Measurements from ENCODE around the gene LYVE1.

LYVE1 gene

GRCh38 chr11:10551845-10552352 is 16.6 kb downstream of the LYVE1 start:
- no peak for DNase-seq

DNA sequence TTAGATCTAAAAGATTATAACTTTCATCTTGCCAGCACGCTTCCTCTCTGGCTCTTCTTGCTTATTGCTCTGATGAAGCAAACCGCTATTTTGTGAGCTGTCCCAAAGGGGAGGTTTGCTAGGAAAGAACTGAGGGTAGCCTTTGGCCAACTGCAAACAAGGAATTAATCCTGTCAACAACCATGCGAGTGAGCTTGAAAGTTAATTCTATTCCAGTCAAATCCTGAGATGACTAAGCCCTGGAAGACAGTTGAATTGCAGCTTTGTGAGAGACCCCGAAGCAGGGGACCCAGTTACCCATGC is 17.2 kb downstream of the LYVE1 start:
- DNase-seq = peak; percentile 57

- peak; percentile 42 for DNase-seq
These were observed 17.8 kb downstream of the LYVE1 start for GRCh38 chr11:10550503-10551289.

DNA sequence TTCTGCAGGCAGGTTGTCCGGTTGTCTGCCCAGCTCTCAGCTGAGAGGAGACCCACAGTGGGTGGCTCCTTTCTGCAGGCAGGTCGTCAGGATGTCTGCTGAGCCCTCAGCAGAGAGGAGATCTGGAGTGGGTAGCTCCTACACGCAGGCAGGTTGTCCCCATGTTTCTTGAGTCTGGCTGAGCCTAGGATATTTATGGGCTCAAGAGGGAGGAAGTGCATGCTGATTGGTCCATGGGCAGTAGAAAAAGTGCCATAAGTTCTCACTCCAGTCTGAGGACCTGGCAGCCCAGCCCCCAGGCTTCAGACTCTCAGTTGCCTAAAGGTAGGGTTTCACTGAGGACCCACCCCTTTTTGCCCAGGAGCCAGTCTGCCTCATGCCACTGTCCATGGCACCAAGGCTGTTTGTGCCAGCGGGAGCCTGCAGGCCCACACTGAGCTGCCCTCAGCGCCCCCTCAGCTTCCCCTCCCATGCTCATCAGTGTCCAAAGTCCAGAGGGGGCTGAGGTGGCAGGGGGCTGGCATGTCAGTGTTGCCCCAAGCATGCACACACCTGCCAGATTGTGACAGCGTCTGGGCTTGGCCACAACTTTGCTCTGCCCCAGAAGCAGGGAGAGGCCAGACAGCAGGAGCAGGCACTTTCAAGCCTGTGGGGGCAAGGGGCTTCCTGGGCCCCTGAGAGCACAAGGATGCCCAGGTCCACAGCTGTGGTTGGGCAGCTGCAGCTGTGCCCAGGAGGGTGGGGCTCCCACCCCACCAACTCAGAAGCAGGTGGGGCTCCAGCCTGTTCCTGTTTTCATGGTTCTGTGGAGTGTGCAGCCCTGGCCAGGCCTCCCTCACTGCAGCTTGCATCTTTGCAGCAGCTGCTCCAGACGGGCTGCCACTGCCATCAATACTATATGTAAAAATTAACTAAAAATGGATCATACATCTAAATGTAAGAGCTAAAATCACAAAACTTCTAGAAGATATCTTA is 23.7 kb downstream of the LYVE1 start:
- DNase-seq = no peak

GRCh38 chr11:10543782-10544181 is 24.7 kb downstream of the LYVE1 start:
- DNase-seq = no peak

DNA sequence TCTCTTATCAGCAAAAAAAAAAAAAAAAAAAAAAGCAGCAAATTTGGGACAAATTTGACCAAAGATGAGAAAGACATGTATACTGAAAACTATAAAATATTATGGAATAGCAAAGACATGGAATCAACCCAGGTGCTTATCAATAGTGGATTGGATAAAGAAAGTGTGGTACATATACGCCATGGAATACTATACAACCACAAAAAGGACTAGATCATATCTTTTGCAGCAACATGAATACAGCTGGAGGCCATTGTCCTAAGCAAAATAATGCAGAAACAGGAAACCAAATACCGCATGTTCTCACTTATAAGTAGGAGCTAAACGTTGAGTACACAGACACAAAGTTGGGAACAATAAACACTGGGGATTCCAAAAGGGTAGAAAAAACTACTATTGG is 25.7 kb downstream of the LYVE1 start:
- no peak for DNase-seq

GRCh38 chr11:10541561-10541930 is 26.9 kb downstream of the LYVE1 start:
- peak; percentile 79 for DNase-seq

DNA sequence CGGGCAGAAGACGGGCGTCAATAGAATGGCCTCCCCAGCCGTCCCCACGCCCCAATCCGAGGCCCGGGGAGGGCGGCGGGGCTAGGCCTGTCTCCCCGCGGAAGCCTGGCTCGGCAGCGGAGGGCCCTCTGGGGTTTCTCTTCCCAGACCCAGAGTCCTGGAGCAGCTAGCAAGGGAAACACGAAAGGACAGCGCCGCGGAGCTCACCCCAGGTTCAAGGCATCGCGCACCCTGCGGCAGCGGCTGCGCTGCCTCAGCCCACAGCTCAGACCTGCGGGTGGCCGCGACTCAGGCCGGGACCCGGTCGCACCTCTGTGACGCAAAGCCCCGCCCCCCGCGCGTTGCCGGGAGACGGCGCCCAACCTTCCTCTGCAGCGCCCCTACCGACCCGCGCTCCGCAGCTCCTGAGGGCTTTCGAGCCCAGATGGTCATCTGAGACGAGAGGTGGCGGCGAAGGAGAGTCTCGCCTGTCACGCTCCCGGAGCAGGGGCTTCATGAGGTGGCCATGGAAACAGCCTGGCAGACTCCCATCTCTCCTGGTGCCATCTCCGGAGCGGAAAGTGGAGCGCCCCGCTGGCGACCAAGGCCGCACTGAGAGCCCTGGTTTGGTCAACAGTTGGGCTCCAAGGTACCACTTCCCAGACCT is 27.4 kb downstream of the LYVE1 start, which contains the start of gene RNF141:
Gene RNF141, minus strand, starts transcription at position 273 of the 646 bp plus-strand sequence. CDS start 7,029 bp downstream, outside the sequence.
- peak; percentile 97 for DNase-seq

DNA sequence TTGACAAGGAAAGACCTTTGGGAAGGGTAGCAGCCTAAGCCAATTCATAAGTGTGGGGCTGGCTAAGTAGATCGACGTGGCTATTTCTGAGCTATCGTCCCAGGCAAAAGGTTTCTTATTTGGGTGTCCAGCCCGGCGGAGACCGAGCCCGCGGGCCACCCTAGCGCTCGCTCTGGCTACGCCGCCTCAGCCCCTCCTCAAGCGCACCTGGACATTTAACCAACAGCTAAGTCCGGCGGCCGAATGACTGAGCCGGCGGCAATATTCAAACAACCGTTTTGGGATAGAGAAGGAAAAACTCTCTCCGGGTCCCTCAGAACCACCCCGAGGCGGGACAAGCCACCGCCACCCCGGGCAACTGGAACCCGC is 27.9 kb downstream of the LYVE1 start:
- DNase-seq = peak; percentile 51

DNA sequence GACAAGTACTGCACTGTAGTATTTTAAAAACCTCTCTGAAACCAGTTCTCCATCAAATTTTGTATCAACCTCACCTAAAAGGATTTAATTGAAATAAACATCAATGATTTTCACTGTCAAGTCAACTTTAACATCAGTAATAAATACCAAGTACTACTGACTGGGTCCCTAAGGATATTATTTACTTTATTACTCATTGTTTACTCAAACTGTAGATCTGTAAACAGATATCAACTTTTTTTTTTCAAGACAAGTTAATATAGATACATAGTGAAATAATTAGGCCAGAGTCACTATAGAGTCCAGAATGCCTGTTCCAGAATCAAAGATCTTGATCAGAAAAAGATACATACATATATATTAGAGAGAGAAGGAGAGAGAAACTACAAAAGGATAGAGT is 29.1 kb downstream of the LYVE1 start:
- DNase-seq = no peak

GRCh38 chr11:10538924-10539323 is 29.5 kb downstream of the LYVE1 start:
- no peak for DNase-seq

- DNase-seq = no peak
These were observed 30.9 kb downstream of the LYVE1 start for GRCh38 chr11:10537600-10537999.

DNA sequence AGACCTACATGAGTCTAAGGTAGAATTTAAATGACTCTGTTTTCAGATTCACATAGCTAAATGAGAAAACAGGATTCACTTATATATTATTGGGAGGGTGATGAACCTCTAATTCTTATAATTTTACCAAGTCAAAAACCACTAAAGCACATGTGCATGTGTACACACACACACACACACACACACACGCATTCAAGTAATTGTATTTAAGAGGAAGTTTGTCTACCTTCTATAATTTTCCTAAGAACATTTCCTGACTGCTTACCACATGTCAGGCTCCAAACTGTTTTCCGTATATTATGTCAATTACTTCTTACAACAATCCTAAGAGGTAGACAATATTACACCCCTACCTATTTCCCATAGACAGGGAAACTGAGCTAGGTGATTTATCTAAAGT is 34.1 kb downstream of the LYVE1 start:
- no peak for DNase-seq

GRCh38 chr11:10533323-10533722 is 35.1 kb downstream of the LYVE1 start:
- no peak for DNase-seq

GRCh38 chr11:10532526-10532925 is 35.9 kb downstream of the LYVE1 start:
- DNase-seq = no peak

DNA sequence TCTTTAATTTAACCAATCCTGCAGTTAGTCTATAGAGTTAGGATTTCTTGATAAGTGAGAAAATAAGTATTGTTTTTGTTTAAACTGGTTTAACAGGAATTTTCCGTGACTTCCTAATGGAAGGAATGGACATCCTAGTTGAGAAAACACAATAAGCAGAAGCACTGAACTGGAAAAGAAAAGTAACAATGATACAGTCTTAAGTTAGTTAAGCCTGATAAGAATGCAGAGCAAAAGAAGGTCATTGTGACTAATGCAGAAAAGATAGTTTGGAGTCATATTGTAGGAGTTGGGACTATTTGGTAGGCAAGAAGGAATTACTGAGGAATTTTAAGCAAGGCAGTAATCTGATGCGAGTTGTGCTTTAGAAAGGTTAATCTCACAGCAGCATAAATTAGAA is 39.2 kb downstream of the LYVE1 start:
- no peak for DNase-seq

DNA sequence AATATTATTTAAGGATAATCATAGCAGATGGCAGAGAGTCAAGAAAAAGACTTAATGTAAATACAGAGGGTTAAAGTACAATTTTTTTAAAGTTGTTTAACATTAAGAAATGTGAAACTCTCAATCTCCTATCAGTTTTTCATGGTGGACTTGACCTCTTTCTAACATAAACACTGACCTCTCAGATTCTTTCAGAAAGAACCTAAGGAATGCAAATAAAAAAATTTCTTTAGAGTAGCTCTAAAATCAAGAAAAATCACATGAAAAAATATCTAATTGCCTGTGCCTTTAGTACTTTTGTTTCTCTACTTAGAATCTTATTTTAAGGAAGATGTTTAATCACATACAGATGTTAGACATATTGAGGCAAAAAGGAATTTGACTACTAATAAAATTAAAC is 40.3 kb downstream of the LYVE1 start:
- no peak for DNase-seq

GRCh38 chr11:10526974-10527918 is 41.2 kb downstream of the LYVE1 start:
- no peak for DNase-seq

GRCh38 chr11:10524471-10524870 is 44.0 kb downstream of the LYVE1 start:
- no peak for DNase-seq

GRCh38 chr11:10522921-10523320 is 45.5 kb downstream of the LYVE1 start:
- no peak for DNase-seq

- DNase-seq = no peak
These were observed 46.2 kb downstream of the LYVE1 start for GRCh38 chr11:10522276-10522675.

DNA sequence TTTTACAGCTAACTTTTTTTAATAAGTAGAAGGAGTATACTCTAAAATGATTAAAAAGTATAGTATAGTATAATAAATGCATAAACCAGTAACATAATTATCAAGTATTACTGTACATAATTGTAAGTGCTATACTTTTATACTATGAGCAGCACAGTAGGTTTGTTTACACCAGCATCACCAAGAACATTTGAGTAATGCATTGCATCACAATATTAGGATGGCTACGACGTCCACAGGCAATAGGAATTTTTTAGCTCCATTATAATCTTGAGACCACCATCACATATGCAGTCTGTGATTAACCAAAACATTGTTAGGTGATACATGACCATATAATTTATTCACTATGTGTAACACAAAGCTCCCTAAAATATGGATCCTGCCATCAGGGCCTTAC is 47.9 kb downstream of the LYVE1 start:
- DNase-seq = no peak

All from NCI-H82 (cell line).